CD14-positive monocyte (primary cell): Measurements from ENCODE around the gene ZNF846. TPM values are rescaled to one million over a fixed set of nuclear protein-coding genes. Genes with fewer than 3 reads are reported as not detected.
"Not testable (repeated sequence)": the region's sequence is repeated elsewhere in the genome, so short reads cannot be mapped to it uniquely, and the experiment has no call there.

Experiments
- DNase-seq, 3 donors: peaks; one replicate each; pipeline ENCODE4 v3.0.0-alpha.2; 2011 to 2022
- H2AFZ ChIP-seq: 2 replicates; pipeline ENCODE4 v1.6.0; 2012; ENCODE audit warnings: mild to moderate bottlenecking, low read depth, low read length, inconsistent platforms; ENCODE audit not compliant: insufficient read depth, poor library complexity, severe bottlenecking
- H3K27ac ChIP-seq, 2 donors: 1 replicate in 1 of 2; 2 replicates in 1 of 2; pipeline ENCODE4 v1.5.1; 2012 to 2013; ENCODE audit warnings: low read length in 2 of 2, control low read depth in 1 of 2, inconsistent platforms in 1 of 2, low read depth in 1 of 2, mild to moderate bottlenecking in 1 of 2
- H3K27me3 ChIP-seq, 2 donors: one replicate each; pipeline versions ENCODE4 v1.6.0 to v1.6.1; 2011 to 2013; ENCODE audit warnings: low read length in 2 of 2; ENCODE audit not compliant: control insufficient read depth in 2 of 2, insufficient read depth in 2 of 2
- H3K36me3 ChIP-seq, 2 donors: replicated peaks in 1 of 2; 1 replicate in 1 of 2; 2 replicates in 1 of 2; pipeline versions ENCODE4 v1.5.1 to v1.6.1; 2012 to 2013; ENCODE audit warnings: low read length in 2 of 2, control low read depth in 1 of 2, inconsistent platforms in 1 of 2, mild to moderate bottlenecking in 1 of 2; ENCODE audit not compliant: insufficient read depth in 2 of 2, control insufficient read depth in 1 of 2
- H3K4me1 ChIP-seq, 2 donors: 1 replicate in 1 of 2; 2 replicates in 1 of 2; pipeline versions ENCODE4 v1.5.1 to v1.6.1; 2012 to 2013; ENCODE audit warnings: low read length in 2 of 2, control low read depth in 1 of 2, inconsistent platforms in 1 of 2, mild to moderate bottlenecking in 1 of 2, moderate library complexity in 1 of 2; ENCODE audit not compliant: insufficient read depth in 2 of 2, control insufficient read depth in 1 of 2
- H3K4me2 ChIP-seq: replicated peaks from 2 replicates; pipeline ENCODE3; 2012; ENCODE audit warnings: low read length, moderate library complexity, mild to moderate bottlenecking; ENCODE audit not compliant: poor library complexity, severe bottlenecking; ENCODE audit errors: extremely low read depth
- H3K4me3 ChIP-seq, 3 experiments: fragments of 200-600 bp in 1 of 3; sonication (generic) in 1 of 3; replicated peaks in 1 of 3; 1 replicate in 2 of 3; 2 replicates in 1 of 3; pipeline ENCODE4 v1.5.1; 2011 to 2013; ENCODE audit warnings: low read length in 3 of 3, mild to moderate bottlenecking in 3 of 3, control low read depth in 2 of 3, low read depth in 2 of 3, inconsistent platforms in 1 of 3, moderate library complexity in 1 of 3
- H3K79me2 ChIP-seq: 2 replicates; pipeline ENCODE4 v1.6.0; 2012; ENCODE audit warnings: mild to moderate bottlenecking, control low read depth, inconsistent platforms, low read length, moderate library complexity; ENCODE audit not compliant: insufficient read depth
- H3K9ac ChIP-seq: 2 replicates; pipeline ENCODE4 v1.6.0; 2017; ENCODE audit warnings: low read length, mild to moderate bottlenecking; ENCODE audit not compliant: insufficient read depth, poor library complexity, severe bottlenecking
- H3K9me3 ChIP-seq, 2 donors: replicated peaks in 1 of 2; 1 replicate in 1 of 2; 2 replicates in 1 of 2; pipeline versions ENCODE4 v1.5.1 to v1.6.1; 2012 to 2013; ENCODE audit warnings: low read length in 2 of 2, control low read depth in 1 of 2; ENCODE audit not compliant: control insufficient read depth in 1 of 2, insufficient read depth in 1 of 2
- H4K20me1 ChIP-seq: 2 replicates; pipeline ENCODE4 v1.6.0; 2012; ENCODE audit warnings: mild to moderate bottlenecking, low read length, control low read depth, moderate library complexity; ENCODE audit not compliant: insufficient read depth
- H3K27ac Mint-ChIP-seq, 7 donors: one replicate each; pipeline ENCODE4 v1.8.0; 2020; ENCODE audit warnings: mild to moderate bottlenecking in 7 of 7, mixed read lengths in 7 of 7, moderate library complexity in 6 of 7, inconsistent platforms in 2 of 7
- H3K27me3 Mint-ChIP-seq, 3 donors: one replicate each; pipeline ENCODE4 v1.8.0; 2021 to 2022; ENCODE audit warnings: low read depth in 3 of 3, mild to moderate bottlenecking in 3 of 3, mixed read lengths in 3 of 3, moderate library complexity in 3 of 3, inconsistent platforms in 1 of 3
- H3K36me3 Mint-ChIP-seq, 2 donors: one replicate each; pipeline ENCODE4 v1.8.0; 2020; ENCODE audit warnings: mixed read lengths in 2 of 2, inconsistent platforms in 1 of 2, mild to moderate bottlenecking in 1 of 2
- H3K4me1 Mint-ChIP-seq: one replicate; pipeline ENCODE4 v1.8.0; 2020; ENCODE audit warnings: mild to moderate bottlenecking, mixed read lengths
- H3K4me3 Mint-ChIP-seq, 2 donors: one replicate each; pipeline ENCODE4 v1.8.0; 2020; ENCODE audit warnings: mild to moderate bottlenecking in 2 of 2, mixed read lengths in 2 of 2, moderate library complexity in 1 of 2
- H3K9me3 Mint-ChIP-seq, 7 donors: one replicate each; pipeline ENCODE4 v1.8.0; 2020 to 2022; ENCODE audit warnings: mixed read lengths in 7 of 7, mild to moderate bottlenecking in 6 of 7, moderate library complexity in 6 of 7, inconsistent platforms in 2 of 7
- WGBS: methylation state at CpG from one replicate; pipeline ENCODE4 v1.1.5; 2013; ENCODE audit warnings: missing lambda C conversion rate; ENCODE audit not compliant: insufficient coverage; 5-methylcytosine and 5-hydroxymethylcytosine counted together
- intact Hi-C, 2 donors: fragments of 100-400 bp; cut with micrococcal nuclease; formaldehyde crosslinking; loops; one replicate each; pipeline versions ENCODE4 v1.15.0 to v1.15.1; 2023
- polyA plus RNA-seq, 3 donors: library from polyadenylated mRNA; depleted of rRNA in 1 of 3; unstranded in 2 of 3; stranded (reverse) in 1 of 3; fragments of 300-500 nt in 2 of 3; fragments of >200 nt in 1 of 3; fragmentation: Illumina TruSeq in 2 of 3; gene quantifications; 1 replicate in 2 of 3; 2 replicates in 1 of 3; pipeline ENCODE4 v1.2.3, GENCODE V29; 2012 to 2021
- TF ChIP-seq, protein P1 (sequence below): fragments of 200-600 bp; IDR thresholded peaks from one replicate; pipeline ENCODE4 v1.8.0; 2022; ENCODE audit warnings: antibody characterized with exemption, mild to moderate bottlenecking

The ZNF846 gene
- polyA plus RNA-seq, 3 donors: 2.5 to 6.9 (median 6.5) TPM

DNA sequence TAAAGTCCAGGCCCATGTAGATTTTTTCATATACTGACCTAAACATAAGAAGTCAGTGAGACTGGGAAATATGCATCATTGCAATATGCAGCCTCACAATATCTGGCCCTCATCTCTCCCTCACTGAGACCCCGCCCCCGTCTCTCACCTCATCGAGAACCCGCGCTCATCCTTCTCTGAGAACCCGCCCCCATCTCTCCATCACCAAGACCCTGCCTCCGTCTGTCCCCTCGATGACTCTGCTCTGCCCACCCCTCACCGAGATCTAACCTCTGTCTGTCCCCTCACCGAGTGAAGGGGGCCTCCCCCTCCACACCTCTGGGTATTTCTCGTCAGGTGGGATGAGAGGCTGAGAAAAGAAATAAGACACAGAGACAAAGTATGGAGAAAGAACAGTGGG lies 20.5 kb upstream of the ZNF846 start:
- Histone ChIP-seq H3K27me3 (no peaks in the 10 kb centered on the region), H3K9me3 (no peaks in the 10 kb centered on the region), H4K20me1 (no peaks in the 10 kb centered on the region), H3K79me2 (no peaks in the 10 kb centered on the region), H3K9ac (no peak overlapping the region), H3K36me3 (no peaks in the 10 kb centered on the region), H3K4me3 (no peak overlapping the region), H3K4me1 (peaks cover 20 to 25% of the 10 kb centered on the region in 2 donors), H3K27ac (no peak overlapping the region), H3K4me2 (no peak overlapping the region), H2AFZ (no peak overlapping the region)
- TF ChIP-seq, protein P1, sequence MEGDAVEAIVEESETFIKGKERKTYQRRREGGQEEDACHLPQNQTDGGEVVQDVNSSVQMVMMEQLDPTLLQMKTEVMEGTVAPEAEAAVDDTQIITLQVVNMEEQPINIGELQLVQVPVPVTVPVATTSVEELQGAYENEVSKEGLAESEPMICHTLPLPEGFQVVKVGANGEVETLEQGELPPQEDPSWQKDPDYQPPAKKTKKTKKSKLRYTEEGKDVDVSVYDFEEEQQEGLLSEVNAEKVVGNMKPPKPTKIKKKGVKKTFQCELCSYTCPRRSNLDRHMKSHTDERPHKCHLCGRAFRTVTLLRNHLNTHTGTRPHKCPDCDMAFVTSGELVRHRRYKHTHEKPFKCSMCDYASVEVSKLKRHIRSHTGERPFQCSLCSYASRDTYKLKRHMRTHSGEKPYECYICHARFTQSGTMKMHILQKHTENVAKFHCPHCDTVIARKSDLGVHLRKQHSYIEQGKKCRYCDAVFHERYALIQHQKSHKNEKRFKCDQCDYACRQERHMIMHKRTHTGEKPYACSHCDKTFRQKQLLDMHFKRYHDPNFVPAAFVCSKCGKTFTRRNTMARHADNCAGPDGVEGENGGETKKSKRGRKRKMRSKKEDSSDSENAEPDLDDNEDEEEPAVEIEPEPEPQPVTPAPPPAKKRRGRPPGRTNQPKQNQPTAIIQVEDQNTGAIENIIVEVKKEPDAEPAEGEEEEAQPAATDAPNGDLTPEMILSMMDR: no peak
- no peak overlapping the region for H3K4me3 Mint-ChIP-seq
- no peaks in the 10 kb centered on the region for H3K9me3 Mint-ChIP-seq
- peaks cover 25% of the 10 kb centered on the region for H3K4me1 Mint-ChIP-seq
- intact Hi-C loops: no loop called here
- WGBS: 100% methylated on average over 6 of the region's 11 CpGs
- H3K27me3 Mint-ChIP-seq: peaks cover 0 to 2% (median 0%) of the 10 kb centered on the region in 3 donors
- no peaks in the 10 kb centered on the region for H3K36me3 Mint-ChIP-seq
- no peak overlapping the region for H3K27ac Mint-ChIP-seq
- DNase-seq: no peak

DNA sequence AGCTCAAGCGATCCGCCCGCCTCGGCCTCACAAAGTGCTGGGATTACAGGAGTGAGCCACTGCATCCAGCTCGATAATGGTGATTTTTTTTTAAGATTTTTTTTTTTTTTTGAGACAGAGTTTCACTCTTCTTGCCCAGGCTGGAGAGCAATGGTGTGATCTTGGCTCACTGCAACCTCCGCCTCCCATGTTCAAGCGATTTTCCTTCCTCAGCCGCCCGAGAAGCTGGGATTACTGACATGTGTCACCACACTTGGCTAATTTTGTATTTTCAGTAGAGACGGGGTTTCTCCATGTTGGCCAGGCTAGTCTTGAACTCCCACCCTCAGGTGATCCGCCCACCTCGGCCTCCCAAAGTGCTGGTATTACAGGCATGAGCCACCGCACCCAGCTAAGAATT lies 20.1 kb upstream of the ZNF846 start:
- H3K9ac ChIP-seq, H3K4me2 ChIP-seq, DNase-seq, H3K4me3 ChIP-seq, H3K4me3 Mint-ChIP-seq, H4K20me1 ChIP-seq, H3K9me3 Mint-ChIP-seq, H3K27me3 Mint-ChIP-seq, H3K9me3 ChIP-seq, H3K27me3 ChIP-seq, H3K79me2 ChIP-seq, intact Hi-C loops, H3K27ac Mint-ChIP-seq, H3K27ac ChIP-seq, H3K36me3 ChIP-seq, H3K36me3 Mint-ChIP-seq, H2AFZ ChIP-seq: not testable (repeated sequence)
- H3K4me1 Mint-ChIP-seq: peaks cover 26% of the 10 kb centered on the region
- peaks cover 20 to 25% of the 10 kb centered on the region in 2 donors for H3K4me1 ChIP-seq
- WGBS: 89% methylated on average over 5 of the region's 13 CpGs
